Effector memory CD4-positive, alpha-beta T cell (primary cell): ENCODE data around the gene UNC5C.
A peak's percentile ranks its signal among the peaks of the same experiment; 100 is the strongest.

Experiments used
- DNase-seq, 3 donors: peaks; one replicate each; pipeline ENCODE4 v3.0.0-alpha.2; 2020
- H3K27ac ChIP-seq: 2 replicates; pipeline ENCODE4 v1.7.0; 2013; ENCODE audit warnings: mild to moderate bottlenecking, low read length, moderate library complexity; ENCODE audit not compliant: insufficient read depth, poor library complexity, severe bottlenecking
- H3K27me3 ChIP-seq: replicated peaks from 2 replicates; pipeline ENCODE4 v1.7.0; 2013; ENCODE audit warnings: mild to moderate bottlenecking, low read length; ENCODE audit not compliant: insufficient read depth, control insufficient read depth, poor library complexity, severe bottlenecking
- H3K36me3 ChIP-seq: 2 replicates; pipeline ENCODE4 v1.7.0; 2013; ENCODE audit warnings: mild to moderate bottlenecking, low read length, moderate library complexity; ENCODE audit not compliant: control insufficient read depth, insufficient read depth
- H3K4me1 ChIP-seq: 2 replicates; pipeline ENCODE4 v1.7.0; 2013; ENCODE audit warnings: low read length, mild to moderate bottlenecking; ENCODE audit not compliant: control insufficient read depth, insufficient read depth, poor library complexity, severe bottlenecking
- H3K4me3 ChIP-seq: 2 replicates; pipeline ENCODE4 v1.7.0; 2013; ENCODE audit warnings: low read length, low read depth, mild to moderate bottlenecking; ENCODE audit not compliant: insufficient read depth, poor library complexity, severe bottlenecking
- H3K9me3 ChIP-seq: 2 replicates; pipeline ENCODE4 v1.7.0; 2013; ENCODE audit warnings: mild to moderate bottlenecking, low read length, moderate library complexity; ENCODE audit not compliant: control insufficient read depth

Gene UNC5C

GRCh38 chr4:95563638-95564337 is 15.0 kb upstream of the UNC5C start:
- no peak overlapping the region for H3K4me3 ChIP-seq
- no peaks in the 10 kb centered on the region for H3K4me1 ChIP-seq
- no peak for DNase-seq
- H3K27ac ChIP-seq: no peak overlapping the region
- no peaks in the 10 kb centered on the region for H3K9me3 ChIP-seq
- H3K36me3 ChIP-seq: no peaks in the 10 kb centered on the region
- no peaks in the 10 kb centered on the region for H3K27me3 ChIP-seq

GRCh38 chr4:95560774-95561173 is 12.0 kb upstream of the UNC5C start:
- Histone ChIP-seq H3K27me3 (no peaks in the 10 kb centered on the region), H3K4me3 (no peak overlapping the region), H3K36me3 (no peaks in the 10 kb centered on the region), H3K27ac (no peak overlapping the region), H3K9me3 (no peaks in the 10 kb centered on the region), H3K4me1 (no peaks in the 10 kb centered on the region)
- no peak for DNase-seq

- Histone ChIP-seq H3K27ac (no peak overlapping the region), H3K4me3 (no peak overlapping the region), H3K27me3 (peaks cover 4% of the 10 kb centered on the region), H3K4me1 (no peaks in the 10 kb centered on the region), H3K9me3 (no peaks in the 10 kb centered on the region), H3K36me3 (no peaks in the 10 kb centered on the region)
- no peak for DNase-seq
These were observed 7.6 kb upstream of the UNC5C start for GRCh38 chr4:95556207-95556859.

- no peaks in the 10 kb centered on the region for H3K4me1 ChIP-seq
- H3K27ac ChIP-seq: no peak overlapping the region
- H3K36me3 ChIP-seq: no peaks in the 10 kb centered on the region
- DNase-seq: no peak
- no peak overlapping the region for H3K4me3 ChIP-seq
- H3K27me3 ChIP-seq: peaks cover 8% of the 10 kb centered on the region
- no peaks in the 10 kb centered on the region for H3K9me3 ChIP-seq
These were observed 4.3 kb upstream of the UNC5C start for GRCh38 chr4:95552942-95553550.

GRCh38 chr4:95551653-95552052 is 2.9 kb upstream of the UNC5C start:
- no peaks in the 10 kb centered on the region for H3K4me1 ChIP-seq
- no peak overlapping the region for H3K4me3 ChIP-seq
- no peaks in the 10 kb centered on the region for H3K9me3 ChIP-seq
- DNase-seq: no peak
- H3K27ac ChIP-seq: no peak overlapping the region
- no peaks in the 10 kb centered on the region for H3K36me3 ChIP-seq
- H3K27me3 ChIP-seq: peaks cover 8% of the 10 kb centered on the region

GRCh38 chr4:95550115-95550987 is 1.6 kb upstream of the UNC5C start:
- no peak overlapping the region for H3K27ac ChIP-seq
- H3K9me3 ChIP-seq: no peaks in the 10 kb centered on the region
- no peak overlapping the region for H3K4me3 ChIP-seq
- no peaks in the 10 kb centered on the region for H3K36me3 ChIP-seq
- peaks cover 12% of the 10 kb centered on the region for H3K27me3 ChIP-seq
- no peak for DNase-seq
- H3K4me1 ChIP-seq: no peaks in the 10 kb centered on the region

- peak overlapping the region; percentile 25 for H3K4me3 ChIP-seq
- no peak for DNase-seq
- H3K4me1 ChIP-seq: no peaks in the 10 kb centered on the region
- no peak overlapping the region for H3K27ac ChIP-seq
- no peaks in the 10 kb centered on the region for H3K36me3 ChIP-seq
- no peaks in the 10 kb centered on the region for H3K9me3 ChIP-seq
- H3K27me3 ChIP-seq: peaks cover 12% of the 10 kb centered on the region
These were observed 707 bp upstream of the UNC5C start for GRCh38 chr4:95549246-95550114.

DNA sequence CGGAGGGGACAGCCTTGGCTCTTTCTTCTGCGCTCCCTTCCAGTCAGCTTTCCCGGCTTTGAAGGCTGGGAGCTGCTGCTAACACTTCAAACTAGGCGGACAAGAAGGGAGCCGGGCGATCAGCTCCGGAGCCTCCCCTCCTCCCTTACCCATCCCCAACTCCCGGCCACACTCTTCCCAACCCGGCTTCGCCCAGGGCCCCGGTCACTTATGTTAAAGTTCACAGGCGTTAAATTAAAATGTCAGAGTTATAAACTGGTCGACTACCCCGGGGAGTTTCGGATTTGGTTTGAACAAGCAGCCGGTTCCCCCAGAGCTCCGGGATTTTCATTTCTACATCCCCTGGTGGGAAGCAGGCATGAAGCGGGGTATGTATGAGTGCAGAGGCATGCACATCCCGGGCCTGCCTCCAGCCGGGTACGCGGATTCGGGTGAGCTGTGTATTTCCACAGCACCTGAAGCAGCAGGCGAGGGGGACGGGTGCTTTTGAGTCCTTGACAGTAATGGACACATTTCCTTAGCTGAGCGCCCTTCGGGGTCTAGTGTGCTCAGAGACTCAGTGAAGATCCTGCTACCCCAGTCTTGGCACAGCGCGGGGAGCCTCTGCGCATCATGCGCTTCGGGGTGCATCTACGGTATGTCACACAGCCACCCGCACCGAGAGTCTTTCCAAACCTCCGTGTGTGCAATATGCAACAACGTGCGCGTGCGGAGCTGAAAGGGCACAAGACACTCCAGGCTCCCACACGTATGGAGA is 880 bp downstream of the UNC5C start:
- no peak for DNase-seq
- H3K4me3 ChIP-seq: no peak overlapping the region
- H3K9me3 ChIP-seq: no peaks in the 10 kb centered on the region

More for the DNA sequence above, 880 bp downstream of the UNC5C start:
- no peak overlapping the region for H3K27ac ChIP-seq
- peaks cover 12% of the 10 kb centered on the region for H3K27me3 ChIP-seq
- H3K36me3 ChIP-seq: no peaks in the 10 kb centered on the region
- no peaks in the 10 kb centered on the region for H3K4me1 ChIP-seq
